HPDE6-E6E7 (cell line): ENCODE measurements around the gene NYAP1.

Experiments
- DNase-seq: peaks from one replicate; pipeline ENCODE4 v3.0.0; 2011; ENCODE audit warnings: missing footprints; ENCODE audit errors: extremely low spot score

Gene NYAP1

GRCh38 chr7:100457033-100457432 lies 26.7 kb upstream of the NYAP1 start:
- DNase-seq, result no peak

DNA sequence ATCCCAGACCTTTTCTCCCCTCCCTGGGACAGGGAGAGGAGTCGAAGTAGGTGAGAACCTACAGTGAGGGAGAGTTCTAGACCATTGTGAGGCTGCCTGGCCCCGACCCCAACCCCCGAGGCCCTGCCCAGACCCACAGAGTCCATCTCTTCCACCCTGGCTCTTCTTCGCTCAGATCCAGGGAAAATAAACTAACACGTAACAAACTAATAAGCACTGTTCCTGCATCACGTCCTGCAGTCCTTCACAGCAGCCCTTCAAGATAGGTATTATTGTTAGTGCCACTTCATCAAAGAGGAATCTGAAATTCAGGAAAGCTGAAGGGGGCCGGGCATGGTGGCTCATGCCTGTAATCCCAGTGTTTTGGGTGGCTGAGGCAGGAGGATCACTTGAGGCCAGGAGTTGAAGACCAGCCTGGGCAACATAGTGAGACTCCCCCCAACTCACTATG lies 19.5 kb upstream of the NYAP1 start, which contains the start of gene SPACDR:
SPACDR (minus strand) TSS at position 51 of the 451 bp plus-strand sequence. CDS start 235 bp downstream, outside the sequence.
- no peak for DNase-seq

DNA sequence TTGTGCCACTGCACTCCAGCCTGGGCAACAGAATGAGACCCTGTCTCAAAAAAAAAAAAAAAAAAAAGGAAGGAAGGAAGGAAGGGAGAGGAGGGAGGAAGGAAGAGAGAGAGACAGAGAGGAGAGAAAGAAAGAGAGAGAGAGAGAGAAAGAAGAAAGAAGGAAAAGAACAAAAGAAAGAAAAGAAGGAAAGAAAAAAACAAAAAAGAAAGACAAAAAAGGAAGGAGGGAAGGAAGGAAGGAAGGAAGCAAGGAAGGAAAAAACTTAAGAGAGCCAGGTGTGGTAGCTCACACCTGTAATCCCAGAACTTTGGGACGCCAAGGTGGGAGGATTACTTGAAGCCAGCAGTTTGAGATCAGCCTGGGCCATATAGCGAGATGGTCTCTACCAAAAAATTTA lies 18.9 kb upstream of the NYAP1 start:
- DNase-seq, result no peak

- DNase-seq, result no peak
Measured at GRCh38 chr7:100465299-100465698, 18.4 kb upstream of the NYAP1 start.

GRCh38 chr7:100465702-100466311 lies 17.9 kb upstream of the NYAP1 start:
- no peak for DNase-seq

- no peak for DNase-seq
Measured at GRCh38 chr7:100466653-100467605, 16.8 kb upstream of the NYAP1 start.

GRCh38 chr7:100467638-100468373 lies 15.9 kb upstream of the NYAP1 start:
- DNase-seq, result no peak

- DNase-seq, result peak; percentile 74
Measured at GRCh38 chr7:100469227-100470044, 14.3 kb upstream of the NYAP1 start.

- no peak for DNase-seq
Measured at GRCh38 chr7:100471021-100471420, 12.7 kb upstream of the NYAP1 start.

GRCh38 chr7:100472121-100472851 lies 11.4 kb upstream of the NYAP1 start:
- no peak for DNase-seq

DNA sequence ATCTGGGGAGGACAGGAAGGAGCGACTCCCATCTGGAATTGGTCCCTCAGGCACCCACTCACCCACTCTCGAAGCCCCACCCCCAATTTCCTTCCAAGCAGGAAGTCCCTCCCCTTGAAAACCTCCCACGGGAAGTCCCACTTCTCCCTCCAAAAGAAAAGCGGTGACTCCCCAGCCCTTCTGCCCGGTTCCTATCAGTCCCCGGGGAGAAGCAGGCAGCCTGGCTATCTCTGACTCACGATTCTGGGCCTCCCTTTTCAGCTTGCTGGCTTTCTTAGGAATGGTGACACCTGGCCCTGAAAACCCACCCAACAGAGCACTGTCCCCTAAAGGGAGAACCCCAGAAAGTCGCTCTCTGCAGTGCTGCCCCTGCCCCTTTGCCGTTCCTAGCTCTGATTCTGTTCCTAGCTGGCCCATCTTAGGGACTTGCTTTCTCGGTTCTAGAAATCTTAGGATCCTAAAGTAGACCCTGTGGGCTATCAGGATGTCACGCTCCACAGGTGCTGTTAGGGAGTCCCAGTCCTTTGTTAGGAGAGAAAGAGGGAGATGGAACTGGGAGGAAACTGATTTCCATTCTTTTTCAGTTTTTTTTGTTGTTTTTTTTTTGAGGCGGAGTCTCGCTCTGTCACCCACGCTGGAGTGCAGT lies 10.8 kb upstream of the NYAP1 start:
- DNase-seq, result no peak

DNA sequence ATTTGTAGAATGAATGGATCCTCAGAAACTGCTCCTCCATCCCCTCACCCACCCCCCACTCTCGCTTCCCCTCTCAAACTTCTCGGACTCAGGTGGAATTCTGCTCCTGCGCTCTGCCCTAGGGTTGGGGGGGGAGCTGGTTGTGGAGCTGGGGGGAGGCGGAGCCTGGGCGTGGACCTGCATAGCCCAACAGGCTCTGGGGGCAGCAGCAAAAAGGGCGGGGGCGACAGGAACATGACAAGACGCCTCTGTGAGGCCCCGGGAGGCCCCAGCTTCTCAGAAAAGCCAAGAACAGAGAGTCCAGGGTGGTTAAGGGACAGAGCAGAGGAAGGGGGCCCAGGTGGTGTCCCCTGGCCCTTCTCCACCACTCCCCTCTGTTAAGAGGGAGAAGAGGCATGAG lies 8.2 kb upstream of the NYAP1 start:
- DNase-seq, result no peak

- no peak for DNase-seq
Measured at GRCh38 chr7:100476101-100476780, 7.5 kb upstream of the NYAP1 start.

GRCh38 chr7:100476903-100477870 lies 6.5 kb upstream of the NYAP1 start:
- DNase-seq, result no peak

DNA sequence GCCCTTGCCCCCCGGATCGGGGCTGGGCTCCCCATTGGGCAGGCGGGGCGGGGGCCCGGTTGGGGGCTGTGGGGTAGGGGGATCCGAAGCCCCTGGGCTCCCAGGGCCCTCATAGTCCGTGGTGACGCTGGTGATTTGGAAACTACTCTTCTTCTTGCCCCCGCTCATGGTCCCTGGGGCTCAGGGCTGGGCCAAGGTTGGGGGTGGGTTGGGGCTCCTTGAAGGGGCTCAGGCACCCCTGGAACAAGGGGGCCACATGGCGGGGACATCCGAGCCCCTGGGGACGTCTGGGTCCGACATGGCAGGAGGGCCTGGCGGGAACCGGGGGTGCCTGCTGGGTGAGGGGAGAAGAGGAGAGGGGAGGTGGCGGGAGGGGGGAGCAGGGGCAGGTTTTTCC lies 5.9 kb upstream of the NYAP1 start:
- no peak for DNase-seq

- peak; percentile 87 for DNase-seq
Measured at GRCh38 chr7:100478958-100479660, 4.6 kb upstream of the NYAP1 start, which contains the start of gene TSC22D4. TSS of gene TSC22D4 (minus strand) at chr7:100479214. CDS start at chr7:100478038, 1,176 bp downstream.

DNA sequence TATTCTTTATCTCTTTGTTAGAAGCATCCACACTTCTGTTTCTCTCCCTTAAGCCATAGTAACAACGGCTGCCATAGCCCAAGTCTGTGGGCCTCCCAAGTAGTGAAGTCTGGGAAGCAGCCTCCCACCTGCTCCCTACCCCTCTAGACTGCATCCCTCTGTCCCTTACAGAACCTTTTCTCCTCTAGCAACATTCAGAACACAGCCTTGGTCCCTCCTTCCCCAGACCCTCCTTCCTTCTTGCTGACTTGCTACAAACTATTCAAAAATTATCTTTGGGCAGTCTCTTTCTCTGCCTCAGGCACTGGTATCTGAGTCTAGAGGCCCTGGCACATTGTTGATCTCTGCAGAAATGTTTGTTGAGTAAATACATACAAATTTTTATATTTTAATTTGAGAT lies 2.3 kb upstream of the NYAP1 start:
- DNase-seq, result no peak

- no peak for DNase-seq
Measured at GRCh38 chr7:100482728-100483089, 1.0 kb upstream of the NYAP1 start.
